Measurements from ENCODE around the gene OR7A10.
"Not testable (repeated sequence)": the region's sequence is repeated elsewhere in the genome, so short reads cannot be mapped to it uniquely, and the experiment has no call there.

OR7A10 gene

DNA sequence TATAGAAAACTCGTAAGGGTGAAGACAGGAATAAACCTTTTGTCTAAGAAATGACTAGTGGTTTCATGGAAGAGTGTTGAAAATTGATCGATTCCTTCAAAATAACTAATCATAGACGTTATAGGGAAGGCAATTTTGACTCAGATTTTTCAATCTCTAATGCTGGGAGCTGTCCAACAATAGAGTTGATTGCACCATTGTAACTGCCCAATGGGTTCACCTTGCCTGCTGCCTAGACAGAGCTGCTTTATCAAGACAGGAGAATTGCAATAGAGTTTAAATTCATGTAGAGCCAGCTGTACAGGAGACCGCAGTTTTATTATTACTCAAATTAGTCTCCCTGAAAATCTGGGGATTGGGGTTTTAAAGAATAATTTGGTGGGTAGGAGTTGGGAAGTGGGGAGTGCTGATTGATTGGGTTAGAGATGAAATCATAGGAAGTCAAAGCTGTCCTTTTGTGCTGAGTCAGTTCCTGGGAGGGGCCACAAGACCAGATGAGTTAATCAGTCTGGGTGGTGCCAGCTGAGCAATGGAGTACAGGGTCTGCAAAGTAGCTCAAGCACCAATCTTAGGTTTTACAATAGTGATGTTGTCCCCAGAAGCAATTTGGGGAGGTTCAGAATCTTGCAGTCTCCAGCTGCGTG lies 53.5 kb downstream of the OR7A10 start:
- no peak for DNase-seq (ENCODE audit: low read depth)

- DNase-seq (ENCODE audit: low read depth) = not testable (repeated sequence)
Observed at GRCh38 chr19:14792250-14792649, 56.5 kb downstream of the OR7A10 start.

Data from GM04503 (cell line).